CD4-positive, alpha-beta T cell treated with Interleukin-2 at 100 ng/mL for 4 hours (primary cell): ENCODE results near the gene SP8.

Source experiments
- DNase-seq: peaks from one replicate; pipeline ENCODE4 v3.0.0-alpha.2; 2020; ENCODE audit warnings: low spot score

Gene SP8

DNA sequence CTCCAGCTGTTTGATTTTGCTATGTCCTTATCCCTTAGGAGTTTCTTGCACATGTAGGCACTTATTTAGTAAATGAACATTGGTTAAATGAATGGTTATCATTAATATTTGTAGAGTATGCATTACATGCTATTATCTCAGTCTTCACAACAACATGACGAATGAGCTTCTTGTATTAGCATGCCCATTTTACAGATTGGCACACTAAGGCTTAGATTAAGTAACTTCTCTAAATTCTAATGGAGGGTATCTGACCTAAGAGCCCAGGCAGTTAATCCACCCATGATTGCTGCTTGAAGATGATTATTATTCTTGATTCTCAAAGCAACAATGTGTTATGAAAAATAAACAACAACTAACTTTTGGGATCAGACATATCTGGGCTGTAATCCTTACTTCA lies 32.7 kb downstream of the SP8 start:
- no peak for DNase-seq

DNA sequence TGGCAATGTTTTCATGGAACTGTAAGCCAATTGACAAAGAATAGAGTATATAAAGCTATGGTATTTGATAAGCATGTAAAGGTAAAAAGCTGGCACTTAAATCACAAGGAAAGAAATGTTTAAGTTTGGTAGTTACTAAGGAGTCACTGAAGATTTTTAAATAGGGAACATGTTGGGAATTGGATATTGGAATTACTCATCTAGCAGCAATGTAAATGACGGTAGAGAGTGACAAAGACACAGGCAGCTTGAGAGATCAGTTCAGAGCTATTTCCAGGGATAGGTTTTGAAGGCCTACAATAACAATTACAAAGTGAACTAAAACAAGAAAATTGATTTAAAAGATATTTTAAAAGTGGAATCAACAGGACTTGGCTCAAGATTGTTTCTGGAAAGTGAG lies 36.8 kb downstream of the SP8 start:
- DNase-seq, result no peak

DNA sequence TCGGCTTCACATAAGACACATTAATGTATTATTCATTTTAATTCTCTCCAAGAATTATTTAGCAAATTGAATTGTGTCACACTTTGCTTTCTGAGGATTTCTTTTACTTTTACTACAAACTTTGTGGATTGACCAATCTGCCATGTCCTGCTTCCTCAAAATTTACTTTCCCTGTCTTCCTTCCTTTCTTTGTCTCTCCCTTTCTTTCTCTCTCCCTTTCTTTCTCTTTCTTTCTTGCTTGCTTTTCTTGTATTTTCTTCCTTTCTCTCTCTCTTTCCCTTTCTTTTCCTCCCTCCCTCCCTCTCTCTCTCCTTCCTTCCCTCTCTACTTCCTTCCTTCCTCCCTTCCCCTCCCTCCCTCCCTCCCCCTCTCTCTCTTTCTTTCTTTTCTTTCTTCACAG lies 37.8 kb downstream of the SP8 start:
- DNase-seq, result no peak

DNA sequence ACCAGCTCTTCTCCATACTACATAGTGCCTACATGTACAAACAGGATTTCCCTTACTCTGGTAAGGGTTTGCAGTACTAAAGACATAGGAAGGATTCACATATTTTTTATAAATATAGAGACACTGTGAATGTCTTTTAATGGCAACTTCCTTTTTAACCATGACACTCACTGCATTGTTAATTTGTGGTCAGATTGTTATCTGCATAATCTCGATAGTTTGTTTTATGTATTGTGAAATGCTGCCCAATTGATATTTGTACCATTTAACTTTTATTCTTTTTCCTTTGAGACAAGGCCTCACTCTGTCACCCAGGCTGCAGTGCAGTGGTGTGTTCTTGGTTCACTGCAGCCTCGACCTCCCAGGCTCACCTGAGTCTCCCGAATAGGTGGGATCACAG lies 39.7 kb downstream of the SP8 start:
- DNase-seq, result no peak

DNA sequence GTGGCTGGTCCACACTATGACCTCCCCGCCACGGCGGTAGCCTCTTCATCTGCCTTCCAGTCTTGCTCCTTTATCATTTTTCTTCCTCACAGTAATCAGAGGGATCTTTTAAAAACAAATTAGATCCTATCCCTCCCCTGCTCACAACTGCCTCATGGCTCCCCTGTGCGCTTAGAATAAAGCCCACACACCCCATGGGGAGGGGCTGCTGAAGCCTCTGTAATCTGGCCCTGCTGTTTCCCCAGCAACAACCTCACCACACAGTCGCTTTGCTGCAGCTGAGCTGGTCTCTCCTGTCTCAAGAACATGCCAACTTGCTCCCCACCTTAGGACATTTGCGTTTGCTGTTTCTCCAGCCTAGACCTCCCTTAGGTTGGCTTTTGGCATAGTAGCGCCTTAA lies 41.0 kb downstream of the SP8 start:
- DNase-seq, result no peak

DNA sequence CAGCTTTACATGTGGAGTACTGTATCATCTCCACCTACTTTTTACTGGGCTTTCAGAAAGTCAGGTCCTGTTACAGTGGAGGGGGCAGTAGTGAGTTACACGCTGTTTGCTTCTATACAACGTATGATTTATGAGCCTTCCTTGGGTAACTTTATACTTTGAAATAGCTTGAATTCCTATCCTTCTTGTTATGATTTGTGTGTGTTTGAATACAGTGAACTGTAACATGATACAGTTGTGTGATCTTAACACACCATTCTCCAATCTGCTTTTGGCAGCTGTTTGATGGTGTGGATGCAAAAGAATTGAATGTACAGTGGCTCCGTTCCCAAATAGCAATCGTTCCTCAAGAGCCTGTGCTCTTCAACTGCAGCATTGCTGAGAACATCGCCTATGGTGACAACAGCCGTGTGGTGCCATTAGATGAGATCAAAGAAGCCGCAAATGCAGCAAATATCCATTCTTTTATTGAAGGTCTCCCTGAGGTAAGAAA lies 41.7 kb downstream of the SP8 start:
- no peak for DNase-seq

DNA sequence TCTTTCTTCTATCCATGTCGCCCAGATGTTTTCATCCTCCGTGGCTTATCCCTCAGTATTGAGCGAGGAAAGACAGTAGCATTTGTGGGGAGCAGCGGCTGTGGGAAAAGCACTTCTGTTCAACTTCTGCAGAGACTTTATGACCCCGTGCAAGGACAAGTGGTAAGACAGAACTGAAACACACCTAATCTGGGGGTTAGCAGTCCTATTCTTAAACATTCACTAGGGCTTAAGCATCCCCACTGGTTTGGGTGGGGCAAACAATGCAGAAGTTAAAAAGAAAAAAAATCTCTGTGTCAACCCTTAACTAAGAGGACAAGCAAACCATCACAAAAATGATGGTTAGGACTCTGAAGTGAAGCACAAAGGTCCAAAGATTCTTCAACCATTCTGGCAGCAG lies 43.8 kb downstream of the SP8 start:
- DNase-seq, result no peak

DNA sequence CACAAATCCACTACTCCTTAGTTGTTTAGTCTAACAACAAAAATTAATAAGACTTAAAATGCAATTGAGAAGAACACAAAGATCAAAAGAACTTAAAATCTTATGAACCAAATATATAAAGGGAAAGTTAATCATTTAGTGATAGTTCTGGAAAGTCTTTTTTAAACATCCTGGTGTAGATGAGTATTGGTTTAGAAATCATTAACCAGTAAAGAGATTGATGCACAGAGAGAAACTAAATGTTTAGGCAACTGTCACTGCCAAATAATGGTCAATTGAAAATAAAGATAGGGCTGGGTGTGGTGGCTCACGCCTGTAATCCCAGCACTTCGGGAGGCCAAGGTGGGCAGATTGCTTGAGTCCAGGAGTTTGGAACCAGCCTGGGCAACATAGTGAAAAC lies 44.9 kb downstream of the SP8 start:
- no peak for DNase-seq

DNA sequence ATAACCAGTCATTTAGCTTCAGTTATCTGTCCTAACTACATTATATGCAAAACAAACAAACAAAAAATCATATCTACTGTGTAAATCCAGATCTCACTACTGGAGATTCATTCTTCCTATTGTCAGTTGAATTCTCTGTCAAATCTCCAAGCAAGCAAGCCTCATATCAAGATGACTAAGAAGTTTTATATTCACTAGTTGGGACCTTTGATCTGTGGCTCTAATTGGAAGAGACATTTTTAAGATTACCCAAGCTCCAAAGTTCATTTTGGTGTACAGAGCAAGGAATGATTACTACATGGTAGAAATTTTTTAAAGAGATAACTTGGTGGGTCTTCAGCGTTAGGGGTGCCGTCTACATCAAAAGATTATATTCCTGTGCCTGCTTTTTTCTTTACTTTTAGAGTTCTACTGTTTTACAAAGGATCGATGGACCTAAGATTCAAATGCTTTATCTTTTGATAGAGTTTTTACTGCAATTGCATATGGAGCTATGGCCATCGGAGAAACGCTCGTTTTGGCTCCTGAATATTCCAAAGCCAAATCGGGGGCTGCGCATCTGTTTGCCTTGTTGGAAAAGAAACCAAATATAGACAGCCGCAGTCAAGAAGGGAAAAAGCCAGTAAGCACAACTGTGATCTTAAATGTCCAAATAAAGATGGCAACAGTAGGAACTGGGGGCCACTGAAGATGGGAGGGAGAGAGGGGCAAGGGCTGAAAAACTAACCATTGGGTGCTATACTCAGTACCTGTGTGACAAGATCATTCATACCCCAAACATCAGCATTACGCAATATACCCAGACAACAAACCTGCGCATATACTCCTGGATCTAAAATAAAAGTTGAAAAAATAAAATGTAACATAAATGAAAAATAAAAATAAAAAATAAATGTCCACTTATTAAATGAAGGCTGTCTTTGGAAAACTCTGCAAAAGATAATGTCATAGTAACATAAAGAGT lies 47.9 kb downstream of the SP8 start:
- DNase-seq, result no peak

DNA sequence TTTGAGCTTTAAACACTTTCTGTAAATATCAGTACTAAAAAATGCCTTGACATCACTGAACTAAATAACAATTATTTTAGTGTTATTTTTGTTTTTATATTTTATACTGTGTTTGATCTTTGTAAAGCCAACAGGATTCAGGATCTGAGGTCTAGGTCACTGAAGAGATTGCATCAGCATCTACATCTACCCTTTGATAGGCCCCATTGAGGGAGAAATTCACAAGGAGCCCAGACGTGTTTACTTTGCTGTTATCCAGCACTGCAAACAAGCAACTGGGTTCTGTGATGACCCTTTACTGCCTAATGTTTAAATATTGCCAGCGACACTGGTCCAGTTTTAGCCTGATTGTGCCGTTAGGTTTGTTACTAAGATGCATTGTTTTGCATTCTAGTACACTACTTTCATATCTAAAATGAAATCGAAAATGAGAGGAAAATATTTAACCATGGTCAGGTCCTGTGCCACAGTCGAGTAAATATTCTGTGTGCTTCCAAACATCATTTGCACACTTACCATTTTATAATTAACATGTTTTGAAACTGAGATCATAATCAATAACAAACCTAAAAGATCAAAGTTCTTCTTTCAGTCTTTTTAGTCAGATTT lies 48.7 kb downstream of the SP8 start:
- no peak for DNase-seq

DNA sequence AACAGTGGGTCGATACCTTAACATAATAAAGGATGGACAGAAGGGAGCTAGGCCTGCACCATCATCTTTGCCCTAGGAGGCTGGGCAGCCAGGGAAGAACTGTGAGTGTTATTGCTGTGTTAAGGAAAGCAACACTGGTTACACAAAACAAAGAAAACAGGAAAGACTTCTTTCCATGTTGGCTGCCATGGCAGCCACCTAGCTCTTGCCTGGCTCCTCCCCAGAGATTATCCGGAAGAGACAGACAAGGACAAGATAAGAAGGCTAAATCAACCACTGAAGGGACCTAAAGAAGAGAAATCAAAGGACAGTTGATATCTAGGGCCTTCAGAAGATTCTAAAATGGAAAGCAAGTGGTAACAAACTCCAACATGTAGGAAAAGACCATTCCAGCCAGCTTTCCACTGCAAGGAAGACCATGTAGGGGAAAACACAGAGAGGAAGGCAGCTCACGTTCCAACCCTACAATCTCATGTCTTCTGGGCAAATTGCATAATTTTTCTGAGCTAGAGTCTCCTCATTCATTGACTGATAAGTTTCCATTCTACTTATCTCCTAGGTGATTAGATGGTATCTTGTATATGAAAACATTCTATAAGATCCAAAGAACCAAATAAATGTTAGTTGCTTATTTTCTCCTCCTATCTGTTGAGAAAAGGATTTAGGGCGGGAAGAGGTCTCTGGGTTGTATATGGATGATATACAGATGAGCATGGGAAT lies 51.2 kb downstream of the SP8 start:
- no peak for DNase-seq
